Right cardiac atrium (tissue), 5 donors: ENCODE measurements around the gene B3GNT3. TPM values are rescaled to one million over a fixed set of nuclear protein-coding genes. Genes with fewer than 3 reads are reported as not detected.
A peak's percentile ranks its signal among the peaks of the same experiment; 100 is the strongest.

Source experiments
- ATAC-seq, 2 donors: fragments of 200-7000 bp; cut with Tn5 transposase; one replicate each; pipeline versions ENCODE4 v1.8.0 to v1.9.1; 2020; ENCODE audit warnings: moderate library complexity in 2 of 2, mild to moderate bottlenecking in 1 of 2
- DNase-seq, 3 donors: peaks; one replicate each; pipeline ENCODE4 v3.0.0-alpha.2; 2020
- H3K27ac ChIP-seq: one replicate; pipeline ENCODE4 v1.5.1; 2013; ENCODE audit warnings: mild to moderate bottlenecking, low read length, control low read depth, moderate library complexity
- H3K27me3 ChIP-seq: one replicate; pipeline ENCODE4 v1.6.1; 2013; ENCODE audit not compliant: control insufficient read depth, insufficient read depth
- H3K4me1 ChIP-seq: one replicate; pipeline ENCODE4 v1.6.1; 2013; ENCODE audit warnings: low read length; ENCODE audit not compliant: control insufficient read depth, insufficient read depth
- H3K4me3 ChIP-seq: one replicate; pipeline ENCODE4 v1.5.1; 2013; ENCODE audit warnings: low read length, control low read depth
- H3K9me3 ChIP-seq: one replicate; pipeline ENCODE4 v1.6.1; 2013; ENCODE audit warnings: low read length; ENCODE audit not compliant: control insufficient read depth
- WGBS: extraction: QIAGEN DNeasy Blood & Tissue Kit; methylation state at CpG from one replicate; pipeline ENCODE4 v1.1.7; 2013; 5-methylcytosine and 5-hydroxymethylcytosine counted together
- intact Hi-C, 4 donors: fragments of 100-400 bp; cut with DNase I; formaldehyde crosslinking; loops; one replicate each; pipeline versions ENCODE4 v1.11.0 to v1.14.0; 2022 to 2023
- polyA plus RNA-seq: library from polyadenylated mRNA; stranded (reverse); fragments of 200-250 nt; gene quantifications from one replicate; pipeline ENCODE4 v1.2.3, GENCODE V29; 2013
- total RNA-seq, 4 donors: library from RNA; stranded (reverse); fragmentation: NEBNext Ultra II Directional; extraction: Animal tissue kit (Norgen Biotek cat#: 25700); gene quantifications; one replicate each; pipeline ENCODE4 v1.2.1, GENCODE V29; 2021
- donor health status: healthy with polysubstance abuse.
- donor health status: DM: no; HTN: yes; CAD: no.
- donor health status: DM: no; HTN: no; CAD: no.
- donor health status: DM: no; HTN: yes; CAD: no; lungs with severe emphysema.
- donor health status: DM: yes; HTN: yes; CAD: no.

B3GNT3 gene
- total and polyA plus RNA-seq, 5 donors = not detected

GRCh38 chr19:17754634-17755442 is 40.1 kb upstream of the B3GNT3 start:
- WGBS = 78% methylated on average over 5 of the region's 5 CpGs
- no peak for ATAC-seq
- intact Hi-C loops = no loop called here

GRCh38 chr19:17755443-17755890 is 39.5 kb upstream of the B3GNT3 start:
- ATAC-seq = no peak
- Histone ChIP-seq H3K9me3 (no peaks in the 10 kb centered on the region), H3K27me3 (no peaks in the 10 kb centered on the region), H3K4me3 (no peak overlapping the region), H3K4me1 (no peaks in the 10 kb centered on the region), H3K27ac (no peak overlapping the region)
- intact Hi-C loops = no loop called here
- WGBS = 77% methylated on average over 1 of the region's 1 CpG
- peak in 1 of 3 donors; percentile 20 for DNase-seq

More at GRCh38 chr19:17754634-17755442, 40.1 kb upstream of the B3GNT3 start:
- Histone ChIP-seq H3K4me3 (no peak overlapping the region), H3K9me3 (no peaks in the 10 kb centered on the region), H3K27me3 (no peaks in the 10 kb centered on the region), H3K27ac (no peak overlapping the region), H3K4me1 (no peaks in the 10 kb centered on the region)
- peak in 1 of 3 donors; percentile 8 for DNase-seq

GRCh38 chr19:17755977-17756670 is 38.8 kb upstream of the B3GNT3 start:
- Histone ChIP-seq H3K4me3 (no peak overlapping the region), H3K9me3 (no peaks in the 10 kb centered on the region), H3K4me1 (no peaks in the 10 kb centered on the region), H3K27me3 (no peaks in the 10 kb centered on the region), H3K27ac (no peak overlapping the region)
- WGBS = 47% methylated on average over 12 of the region's 12 CpGs
- ATAC-seq (no peak), DNase-seq (peak in 2 of 3 donors; percentile 66 to 67)
- intact Hi-C loops = no loop called here

- Histone ChIP-seq H3K4me3 (no peak overlapping the region), H3K27me3 (no peaks in the 10 kb centered on the region), H3K4me1 (no peaks in the 10 kb centered on the region), H3K9me3 (no peaks in the 10 kb centered on the region), H3K27ac (no peak overlapping the region)
- 21% methylated on average over 9 of the region's 9 CpGs for WGBS
- peak; percentile 49 to 89 (median 82) for DNase-seq
- intact Hi-C loops = no loop called here
- ATAC-seq = peak; percentile 75 to 85
Observed at GRCh38 chr19:17757125-17757524, 37.8 kb upstream of the B3GNT3 start.

GRCh38 chr19:17758515-17758914 is 36.4 kb upstream of the B3GNT3 start:
- Histone ChIP-seq H3K4me3 (no peak overlapping the region), H3K27ac (no peak overlapping the region), H3K27me3 (no peaks in the 10 kb centered on the region), H3K9me3 (no peaks in the 10 kb centered on the region), H3K4me1 (no peaks in the 10 kb centered on the region)
- intact Hi-C loops = no loop called here
- 60% methylated on average over 5 of the region's 5 CpGs for WGBS
- DNase-seq (no peak), ATAC-seq (no peak)

GRCh38 chr19:17761148-17761547 is 33.8 kb upstream of the B3GNT3 start:
- Histone ChIP-seq H3K9me3 (no peaks in the 10 kb centered on the region), H3K4me1 (no peaks in the 10 kb centered on the region), H3K27me3 (no peaks in the 10 kb centered on the region), H3K4me3 (no peak overlapping the region), H3K27ac (no peak overlapping the region)
- no peak for ATAC-seq
- intact Hi-C loops = no loop called here
- DNase-seq = no peak
- 83% methylated on average over 4 of the region's 4 CpGs for WGBS

GRCh38 chr19:17762505-17763229 is 32.3 kb upstream of the B3GNT3 start:
- H3K27me3 ChIP-seq = no peaks in the 10 kb centered on the region
- H3K4me1 ChIP-seq = no peaks in the 10 kb centered on the region
- H3K4me3 ChIP-seq = no peak overlapping the region
- WGBS = 57% methylated on average over 17 of the region's 17 CpGs
- DNase-seq (peak in 1 of 3 donors; percentile 50), ATAC-seq (peak in 1 of 2 donors; percentile 10)
- intact Hi-C loops = no loop called here
- no peak overlapping the region for H3K27ac ChIP-seq
- no peaks in the 10 kb centered on the region for H3K9me3 ChIP-seq

- intact Hi-C loops = no loop called here
- ATAC-seq = no peak
- 90% methylated on average over 7 of the region's 7 CpGs for WGBS
- DNase-seq = peak in 1 of 3 donors; percentile 14
- no peaks in the 10 kb centered on the region for H3K9me3 ChIP-seq
- no peaks in the 10 kb centered on the region for H3K4me1 ChIP-seq
- no peak overlapping the region for H3K27ac ChIP-seq
- no peak overlapping the region for H3K4me3 ChIP-seq
- no peaks in the 10 kb centered on the region for H3K27me3 ChIP-seq
Observed at GRCh38 chr19:17764348-17764747, 30.6 kb upstream of the B3GNT3 start.

GRCh38 chr19:17765069-17765618 is 29.8 kb upstream of the B3GNT3 start:
- WGBS = 67% methylated on average over 12 of the region's 12 CpGs
- DNase-seq = peak; percentile 62 to 82 (median 81)
- Histone ChIP-seq H3K4me3 (no peak overlapping the region), H3K27me3 (no peaks in the 10 kb centered on the region), H3K4me1 (no peaks in the 10 kb centered on the region), H3K9me3 (no peaks in the 10 kb centered on the region), H3K27ac (no peak overlapping the region)
- peak; percentile 75 to 85 for ATAC-seq
- intact Hi-C loops = loop anchor here in 2 of 4 donors (5.0 kb wide), 1 partner anchor 63 kb away; no protein-coding TSS in a partner anchor

GRCh38 chr19:17766543-17767131 is 28.3 kb upstream of the B3GNT3 start:
- Histone ChIP-seq H3K27ac (no peak overlapping the region), H3K27me3 (no peaks in the 10 kb centered on the region), H3K9me3 (no peaks in the 10 kb centered on the region), H3K4me1 (no peaks in the 10 kb centered on the region), H3K4me3 (no peak overlapping the region)
- 10% methylated on average over 29 of the region's 29 CpGs for WGBS
- intact Hi-C loops = loop anchor here in 2 of 4 donors (5.0 kb wide), 1 partner anchor 64 kb away; no protein-coding TSS in a partner anchor
- DNase-seq (peak; percentile 81 to 93 (median 92)), ATAC-seq (peak; percentile 82 to 83)
